ENCODE measurements around the gene PALM3. TPM values are rescaled to one million over a fixed set of nuclear protein-coding genes. Genes with fewer than 3 reads are reported as not detected.

The PALM3 gene
- total RNA-seq, 1 experiment from 2014 or later, result 2.3 TPM

DNA sequence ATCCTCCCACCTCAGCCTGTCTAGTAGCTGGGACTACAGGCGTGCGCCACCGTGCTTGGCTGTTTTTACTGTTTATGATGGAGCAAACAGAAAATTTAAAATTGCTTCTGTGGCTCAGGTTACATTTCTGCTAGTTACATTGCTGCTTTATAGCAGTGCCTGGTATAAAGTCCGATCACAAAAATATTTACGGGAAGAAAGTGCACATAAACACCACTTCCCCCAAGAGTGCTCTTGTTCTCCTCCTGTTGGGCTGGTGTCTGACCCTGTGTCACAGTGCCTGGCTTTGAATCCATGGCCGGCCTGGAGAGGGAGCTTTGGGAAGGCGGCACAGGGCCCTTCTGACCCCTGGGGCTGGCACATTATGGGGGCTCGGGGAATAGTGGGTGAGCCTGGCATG is 43.8 kb upstream of the PALM3 start:
- Histone ChIP-seq H3K27me3 (ENCODE audit: low read length) (no peaks in the 10 kb centered on the region), H3K4me3 (ENCODE audit: low read length) (no peak overlapping the region), H3K9me2 (replicated peaks; ENCODE audit: low read length) (no peaks in the 10 kb centered on the region), H3F3A (ENCODE audit: low read length, unreplicated experiment) (no peaks in the 10 kb centered on the region), H3K9ac (ENCODE audit: low read length) (no peak overlapping the region), H4K20me1 (ENCODE audit: low read length) (no peaks in the 10 kb centered on the region), H3K9me3 (ENCODE audit: low read length) (no peaks in the 10 kb centered on the region), H3K79me2 (ENCODE audit: low read length) (peaks cover 3% of the 10 kb centered on the region; the same call in 1 of the 2 replicates), H3K4me1 (ENCODE audit: insufficient read depth, low read length) (peaks cover 7% of the 10 kb centered on the region; the same call in 1 of the 2 replicates), H3K36me3 (ENCODE audit: low read depth, low read length) (peaks cover 17% of the 10 kb centered on the region), H2AFZ (ENCODE audit: low read length) (no peak overlapping the region), H3K4me2 (ENCODE audit: low read length) (no peak overlapping the region), H3K27ac (ENCODE audit: low read length) (no peak overlapping the region)
- ChIA-PET POLR2A (ENCODE audit: unreplicated experiment) (no interaction called here), CTCF (interaction anchor here (0.6 kb wide), 1 partner anchor 348 kb away, joined by 3 read pairs; no protein-coding TSS in a partner anchor)
- no peak for DNase-seq
- no peak for TF ChIP-seq CTCF (conservative IDR thresholded peaks at IDR 0.05; ENCODE audit: low read depth, low read length)
- no peak for TF ChIP-seq EZH2 (IDR thresholded peaks at IDR 0.05; ENCODE audit: low read length, unreplicated experiment)
- no peak for TF ChIP-seq EZH2phosphoT487 (IDR thresholded peaks at IDR 0.05; ENCODE audit: borderline replicate concordance, low read length)
- ATAC-seq, result no peak
- BruUV-seq (replicated peaks), result no TSS peak
- intact Hi-C loops (cut with micrococcal nuclease), result no loop called here

- ChIA-PET POLR2A (ENCODE audit: unreplicated experiment) (no interaction called here), CTCF (no interaction called here)
- Histone ChIP-seq H3K27me3 (ENCODE audit: low read length) (no peaks in the 10 kb centered on the region), H3K4me2 (ENCODE audit: low read length) (no peak overlapping the region), H3K79me2 (ENCODE audit: low read length) (no peaks in the 10 kb centered on the region), H3K9me3 (ENCODE audit: low read length) (no peaks in the 10 kb centered on the region), H3K4me3 (ENCODE audit: low read length) (no peak overlapping the region), H3K9me2 (replicated peaks; ENCODE audit: low read length) (no peaks in the 10 kb centered on the region), H3K9ac (ENCODE audit: low read length) (no peak overlapping the region), H3K27ac (ENCODE audit: low read length) (no peak overlapping the region), H3F3A (ENCODE audit: low read length, unreplicated experiment) (no peaks in the 10 kb centered on the region), H3K4me1 (ENCODE audit: insufficient read depth, low read length) (peaks cover 7% of the 10 kb centered on the region; the same call in 1 of the 2 replicates), H3K36me3 (ENCODE audit: low read depth, low read length) (peaks cover 20% of the 10 kb centered on the region), H4K20me1 (ENCODE audit: low read length) (no peaks in the 10 kb centered on the region), H2AFZ (ENCODE audit: low read length) (no peak overlapping the region)
- BruUV-seq (replicated peaks), result no TSS peak
- ATAC-seq (no peak; the same call in 1 of the 2 replicates), DNase-seq (no peak)
- intact Hi-C loops (cut with micrococcal nuclease), result no loop called here
- TF ChIP-seq EZH2 (IDR thresholded peaks at IDR 0.05; ENCODE audit: low read length, unreplicated experiment) (no peak), CTCF (conservative IDR thresholded peaks at IDR 0.05; ENCODE audit: low read depth, low read length) (no peak), EZH2phosphoT487 (IDR thresholded peaks at IDR 0.05; ENCODE audit: borderline replicate concordance, low read length) (no peak)
Measured at GRCh38 chr19:14103310-14103709, 41.4 kb upstream of the PALM3 start.

GRCh38 chr19:14102756-14103155 is 40.9 kb upstream of the PALM3 start:
- Histone ChIP-seq H3K36me3 (ENCODE audit: low read depth, low read length) (peaks cover 20% of the 10 kb centered on the region), H3K27me3 (ENCODE audit: low read length) (no peaks in the 10 kb centered on the region), H3K9me2 (replicated peaks; ENCODE audit: low read length) (no peaks in the 10 kb centered on the region), H3K9me3 (ENCODE audit: low read length) (no peaks in the 10 kb centered on the region), H3K79me2 (ENCODE audit: low read length) (no peaks in the 10 kb centered on the region), H3K9ac (ENCODE audit: low read length) (no peak overlapping the region), H3F3A (ENCODE audit: low read length, unreplicated experiment) (no peaks in the 10 kb centered on the region), H3K4me3 (ENCODE audit: low read length) (no peak overlapping the region), H2AFZ (ENCODE audit: low read length) (no peak overlapping the region), H4K20me1 (ENCODE audit: low read length) (no peaks in the 10 kb centered on the region), H3K4me2 (ENCODE audit: low read length) (no peak overlapping the region), H3K27ac (ENCODE audit: low read length) (no peak overlapping the region), H3K4me1 (ENCODE audit: insufficient read depth, low read length) (peaks cover 7% of the 10 kb centered on the region; the same call in 1 of the 2 replicates)
- intact Hi-C loops (cut with micrococcal nuclease), result no loop called here
- no peak for DNase-seq
- TF ChIP-seq EZH2 (IDR thresholded peaks at IDR 0.05; ENCODE audit: low read length, unreplicated experiment) (no peak), CTCF (conservative IDR thresholded peaks at IDR 0.05; ENCODE audit: low read depth, low read length) (no peak), EZH2phosphoT487 (IDR thresholded peaks at IDR 0.05; ENCODE audit: borderline replicate concordance, low read length) (no peak)
- no TSS peak for BruUV-seq (replicated peaks)
- ATAC-seq, result no peak
- POLR2A ChIA-PET (ENCODE audit: unreplicated experiment), result no interaction called here
- CTCF ChIA-PET, result no interaction called here

Data from PC-3 (cell line).